ENCODE measurements around the gene CCDC157.

The CCDC157 gene

DNA sequence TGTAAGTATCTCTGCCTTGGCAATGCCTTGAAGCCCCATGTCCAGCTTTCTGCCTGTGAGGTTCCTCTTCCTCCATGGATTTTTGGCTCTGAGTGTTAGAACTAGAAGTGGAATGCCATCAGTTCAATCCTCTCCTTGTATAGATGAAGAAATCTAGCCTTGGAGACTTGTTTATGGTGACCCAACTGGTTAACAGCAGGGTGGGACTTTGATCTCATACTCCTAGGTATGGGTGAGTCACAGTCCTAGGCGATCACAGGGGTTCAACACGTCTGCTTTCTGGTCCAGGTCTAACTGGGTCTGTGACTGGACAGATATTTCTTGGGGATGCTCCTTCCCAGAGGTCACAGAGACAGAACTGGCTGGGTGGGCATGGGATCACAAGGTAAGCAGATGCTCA is 59.6 kb downstream of the CCDC157 start:
- no peak for DNase-seq

DNA sequence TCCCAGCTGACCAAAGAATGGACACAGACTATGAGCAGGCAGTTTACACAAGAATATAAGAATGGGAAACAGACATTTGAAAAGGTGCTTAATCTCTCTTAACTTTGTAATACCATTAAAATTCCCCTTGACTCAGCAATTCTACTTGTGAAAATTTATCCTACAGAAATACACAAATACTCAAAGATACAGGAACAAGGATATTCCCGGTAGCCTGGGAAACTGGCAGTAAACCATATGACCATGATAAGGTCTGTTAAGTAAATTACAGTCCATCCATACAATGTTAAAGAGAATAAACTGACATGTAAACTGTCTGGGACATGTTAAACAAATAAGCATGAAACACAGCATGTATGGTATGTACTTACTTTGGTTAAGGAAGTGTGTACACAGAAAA is 60.0 kb downstream of the CCDC157 start:
- no peak for DNase-seq

DNA sequence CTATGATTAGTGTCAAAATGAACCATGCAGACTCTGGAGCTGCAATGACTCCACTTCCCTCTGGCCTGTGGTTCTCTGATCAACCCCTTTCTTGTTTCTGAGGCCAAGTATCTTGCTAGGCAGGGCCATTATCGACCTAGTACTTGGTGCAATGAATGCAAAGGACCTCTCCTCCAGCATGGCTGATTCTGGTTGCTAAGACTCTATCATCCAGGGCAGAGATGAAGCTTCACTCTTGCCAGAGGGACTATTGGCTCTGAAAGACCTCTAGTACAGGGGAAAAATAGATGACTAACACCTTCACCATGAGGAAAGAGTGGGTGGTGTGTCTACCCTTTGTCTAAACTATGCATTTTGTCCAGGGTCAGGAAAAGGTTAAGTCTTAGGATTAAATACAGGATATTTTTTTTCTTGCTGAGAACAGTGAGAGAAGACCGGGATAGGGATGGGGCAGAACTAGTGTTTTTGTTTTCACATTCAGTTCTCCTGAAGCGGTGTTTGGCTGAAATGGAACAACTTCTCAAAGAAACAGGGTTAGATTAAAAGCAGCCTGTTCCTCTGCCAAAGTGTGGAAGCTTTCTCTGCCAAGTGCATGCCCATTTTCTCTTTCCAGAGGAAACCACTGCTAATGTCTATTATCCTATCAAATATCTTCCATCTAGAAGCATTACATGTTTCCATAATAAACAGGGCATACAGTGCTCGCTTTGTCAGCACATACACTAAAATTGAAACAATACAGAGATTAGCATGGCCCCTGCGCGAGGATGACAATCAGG is 63.7 kb downstream of the CCDC157 start:
- no peak for DNase-seq

DNA sequence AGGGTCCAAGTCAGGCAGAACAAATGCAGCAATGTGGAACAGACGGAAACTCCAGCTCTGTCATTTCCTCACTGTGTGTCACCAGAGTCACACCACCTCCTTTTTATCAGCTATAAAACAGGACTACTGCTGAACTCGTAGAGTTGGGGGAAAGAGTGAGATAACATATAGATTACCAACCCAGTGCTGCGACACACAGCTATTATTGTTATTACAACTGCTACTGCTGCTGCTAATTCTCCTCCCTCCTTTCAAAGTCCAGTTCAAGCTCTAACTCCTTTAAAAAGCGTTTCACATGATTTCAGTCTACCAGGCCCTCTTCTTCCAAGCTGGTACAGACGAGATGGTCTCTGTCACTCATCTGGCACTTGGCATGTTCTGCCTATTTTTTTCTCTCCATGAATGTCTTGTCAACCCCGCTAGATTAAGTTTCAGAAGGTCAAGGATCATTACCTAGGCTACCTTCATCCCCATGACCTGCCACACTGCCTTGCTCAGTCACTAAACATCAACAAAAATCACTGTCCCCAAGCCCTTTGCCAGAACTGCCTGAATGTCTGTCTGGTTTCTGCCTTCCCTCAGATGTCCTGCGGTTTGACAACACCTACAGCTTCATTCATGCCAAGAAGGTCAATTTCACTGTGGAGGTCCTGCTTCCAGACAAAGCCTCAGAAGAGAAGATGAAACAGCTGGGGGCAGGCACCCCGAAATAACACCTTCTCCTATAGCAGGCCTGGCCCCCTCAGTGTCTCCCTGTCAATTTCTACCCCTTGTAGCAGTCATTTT is 65.1 kb downstream of the CCDC157 start:
- DNase-seq, result no peak

DNA sequence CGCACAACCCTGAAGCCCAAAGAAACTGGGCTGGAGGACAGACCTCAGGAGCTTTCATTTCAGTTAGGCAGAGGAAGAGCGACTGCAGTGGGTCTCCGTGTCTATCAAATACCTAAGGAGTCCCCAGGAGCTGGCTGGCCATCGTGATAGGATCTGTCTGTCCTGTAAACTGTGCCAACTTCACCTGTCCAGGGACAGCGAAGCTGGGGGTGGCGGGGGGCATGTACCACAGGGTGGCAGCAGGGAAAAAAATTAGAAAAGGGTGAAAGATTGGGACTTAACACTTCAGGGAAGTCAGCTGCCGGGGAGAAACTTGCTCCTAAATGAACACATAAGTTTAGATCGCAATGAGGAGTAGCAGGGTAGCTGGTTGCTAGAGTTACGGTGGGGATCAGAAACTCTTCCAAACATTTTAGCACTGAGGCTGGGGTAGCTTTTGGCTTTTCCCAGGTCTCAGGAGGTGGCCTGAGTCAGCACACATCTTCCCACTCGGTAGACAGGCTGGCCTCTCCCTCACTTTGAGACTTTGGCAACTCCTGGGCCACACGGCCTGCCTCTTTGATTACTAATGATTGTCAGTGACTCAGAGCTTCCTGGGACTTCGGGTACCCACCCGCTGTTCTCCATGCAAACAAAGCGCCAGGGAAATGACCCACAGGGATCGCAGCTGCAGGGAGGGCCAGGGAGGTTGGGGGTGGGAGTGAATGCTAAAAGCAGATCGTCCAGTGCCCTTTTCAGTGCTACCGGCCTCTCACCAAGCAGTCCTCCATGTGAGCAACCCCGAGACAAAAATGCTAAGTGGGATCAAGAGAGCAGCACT is 65.9 kb downstream of the CCDC157 start:
- DNase-seq, result no peak

DNA sequence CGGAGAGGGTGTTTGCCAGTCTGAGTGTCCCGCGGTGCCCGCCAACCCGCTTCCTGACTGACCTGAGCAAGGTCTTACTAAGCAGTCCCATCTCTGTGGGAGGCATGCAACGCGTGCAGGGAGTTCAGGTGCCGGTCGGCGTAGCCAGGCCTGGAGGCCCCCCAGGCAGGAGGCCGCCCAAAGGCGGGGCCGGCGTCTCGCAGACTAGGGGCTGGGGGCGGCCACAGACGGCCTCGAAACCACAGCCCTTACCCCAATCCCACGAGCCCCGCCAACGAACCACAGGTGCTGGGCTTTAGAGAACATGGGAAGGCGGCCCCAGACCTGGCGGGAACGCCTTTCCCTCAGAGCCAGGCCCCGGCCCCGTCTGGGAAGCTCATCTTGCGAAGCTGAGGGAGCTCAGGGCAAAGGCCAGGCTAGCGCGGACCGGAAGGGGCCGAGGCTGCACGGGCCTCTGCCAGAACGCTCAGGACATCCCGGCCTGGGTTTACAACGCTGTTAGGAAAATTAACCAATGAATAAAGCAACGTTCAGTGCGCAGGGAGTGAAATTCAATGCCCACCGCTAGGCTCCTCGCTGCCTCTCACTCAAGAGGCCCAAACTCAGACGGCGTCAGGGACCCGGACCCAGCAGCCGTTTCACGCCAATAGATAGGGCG is 66.6 kb downstream of the CCDC157 start:
- no peak for DNase-seq

DNA sequence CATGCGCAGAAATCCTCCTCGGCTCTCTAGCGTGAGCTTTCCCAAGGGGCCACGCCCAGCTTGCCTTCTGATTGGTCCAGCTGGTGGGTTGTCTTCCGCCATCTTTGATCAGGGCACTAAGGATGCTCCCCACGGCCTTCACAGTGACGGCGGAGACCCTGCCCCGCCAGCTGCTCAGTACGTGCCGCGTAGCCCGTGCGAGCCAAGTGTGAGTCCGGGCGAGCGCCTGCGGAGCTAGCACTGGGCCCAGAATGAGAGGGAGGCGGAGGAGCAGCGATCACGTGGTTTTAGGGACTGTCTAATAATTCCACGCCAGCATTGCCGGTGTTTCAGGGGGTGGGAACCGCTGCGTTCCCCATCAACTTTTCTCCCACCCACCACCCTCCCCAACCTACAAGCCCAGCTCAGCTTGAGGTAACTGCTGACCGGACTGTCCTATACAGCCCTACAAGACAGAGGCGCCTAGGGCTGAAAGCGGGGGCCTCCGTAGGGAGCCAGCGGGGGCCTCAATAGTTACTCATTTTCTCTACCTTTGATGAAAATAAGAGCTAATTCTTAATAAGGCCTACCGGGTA is 67.2 kb downstream of the CCDC157 start:
- peak; percentile 90 to 94 for DNase-seq

DNA sequence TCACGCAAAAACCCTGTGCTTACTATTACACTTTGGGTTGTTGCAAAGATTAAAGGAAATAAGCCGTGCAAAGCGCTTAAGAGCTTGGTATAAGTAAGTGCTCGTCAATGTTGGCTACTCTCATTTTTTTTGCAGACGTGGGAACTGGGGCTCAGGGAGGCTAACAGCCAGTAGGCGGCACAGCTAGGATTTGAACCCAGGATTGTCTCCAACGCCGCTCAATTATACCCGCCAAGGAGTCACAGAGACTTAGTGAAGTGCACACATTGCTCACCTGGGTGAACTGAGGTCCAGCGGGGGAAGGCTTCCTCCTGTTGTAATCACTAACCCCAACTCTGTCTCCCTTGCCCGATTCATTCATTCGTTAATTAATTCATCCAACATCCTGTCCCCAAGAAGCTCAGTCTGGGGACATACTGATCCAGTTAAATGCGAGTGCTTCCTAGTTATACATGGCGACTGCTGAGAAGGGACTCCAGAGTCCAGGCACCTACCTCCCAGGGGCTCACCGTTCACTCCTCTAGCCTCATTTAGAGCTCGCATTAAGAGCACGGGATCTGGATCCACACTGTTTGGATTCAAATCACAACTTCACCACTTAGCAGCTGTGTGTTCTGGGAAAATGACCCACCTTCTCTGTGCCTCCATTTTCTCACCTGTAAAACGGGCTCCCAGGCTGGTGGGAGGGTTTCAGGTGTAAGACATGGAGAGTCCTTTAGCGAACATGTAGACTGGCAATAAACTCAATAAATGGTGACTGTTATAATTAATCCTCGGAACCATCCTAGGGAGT is 67.9 kb downstream of the CCDC157 start:
- DNase-seq, result no peak

DNA sequence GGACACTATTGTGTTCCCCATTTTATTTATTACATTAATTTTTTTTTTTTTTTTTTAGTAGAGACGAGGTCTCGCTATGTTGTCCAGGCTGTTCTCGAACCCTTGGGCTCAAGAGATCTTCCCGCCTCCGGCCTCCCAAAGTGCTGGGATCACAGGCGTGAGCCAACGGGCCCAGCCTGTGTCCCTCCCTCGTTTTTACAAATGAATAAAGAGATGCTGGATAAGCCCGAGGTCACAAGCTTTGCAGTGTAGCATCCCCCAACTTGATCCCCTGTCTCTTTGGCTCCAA is 68.5 kb downstream of the CCDC157 start:
- no peak for DNase-seq

DNA sequence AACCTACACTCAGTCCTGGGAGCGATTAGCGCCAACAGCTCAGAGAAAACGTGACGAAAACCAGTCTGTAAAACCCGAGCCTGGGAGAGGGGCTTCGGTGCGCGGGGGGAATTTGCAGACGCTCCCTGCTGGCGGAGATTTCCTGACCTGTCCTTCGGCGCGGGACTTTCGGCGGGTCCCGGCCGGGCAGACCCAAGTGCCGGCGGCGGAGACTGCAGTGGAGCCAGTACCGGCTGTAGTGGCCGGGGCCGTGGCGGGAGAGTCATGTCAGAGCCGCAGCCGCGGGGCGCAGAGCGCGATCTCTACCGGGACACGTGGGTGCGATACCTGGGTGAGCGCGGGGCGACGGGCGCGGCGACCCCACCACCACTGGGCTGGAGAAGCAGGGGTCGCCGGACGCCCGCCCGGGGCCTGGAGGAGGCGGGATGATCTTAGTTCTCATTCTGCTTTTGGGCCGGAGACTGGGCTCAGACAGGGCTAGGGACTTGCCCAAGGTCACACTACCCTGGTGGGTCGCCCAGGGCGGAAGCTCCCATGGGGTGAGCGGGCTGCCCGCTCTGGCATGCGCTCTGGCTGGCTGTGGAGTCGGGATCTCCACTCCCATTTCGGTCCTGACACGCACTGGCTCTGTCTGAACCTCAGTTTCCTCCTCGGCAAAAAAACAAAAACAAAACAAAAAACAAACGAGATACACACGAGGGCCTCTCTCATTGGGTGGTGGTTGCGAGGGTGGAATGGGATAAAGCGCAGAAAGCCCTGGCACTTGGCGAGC is 69.0 kb downstream of the CCDC157 start, which contains the start of gene MTFP1:
TSS of gene MTFP1 (plus strand) at position 153 of the 772 bp plus-strand sequence. CDS start at position 265, 112 bp downstream.
- DNase-seq, result peak in 1 of 2 experiments; percentile 13

Data from NCI-H187 (cell line).